Activated CD4-positive, alpha-beta T cell treated with anti-CD3 and anti-CD28 coated beads, Interleukin-2, amount 50 U/mL, for 48 hours (primary cell): ENCODE measurements around the gene TMEM178B.
"Not testable (repeated sequence)": the region's sequence is repeated elsewhere in the genome, so short reads cannot be mapped to it uniquely, and the experiment has no call there.

Experiments used
- DNase-seq, 2 experiments: peaks; one replicate each; pipeline ENCODE4 v3.0.0-alpha.2; 2020

The TMEM178B gene

DNA sequence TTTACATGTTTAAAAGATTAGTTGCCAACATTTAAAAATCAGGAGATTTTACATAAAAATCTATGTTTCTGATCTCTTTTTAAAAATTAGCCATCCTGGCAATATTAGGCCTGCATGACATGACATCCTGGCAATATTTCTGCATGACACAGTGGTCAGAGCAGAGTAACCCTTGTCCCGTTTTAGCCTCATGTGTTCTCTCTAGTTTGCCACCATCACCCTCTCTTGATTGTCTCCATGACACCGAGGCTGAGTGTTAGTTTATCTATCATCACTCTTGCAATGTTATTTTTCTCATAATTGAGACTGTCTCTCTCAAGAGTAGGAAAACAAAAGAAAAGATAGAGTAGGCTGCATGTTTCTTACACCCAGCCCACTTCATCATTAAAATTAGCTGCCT, 287.6 kb downstream of the TMEM178B start:
- DNase-seq = no peak

DNA sequence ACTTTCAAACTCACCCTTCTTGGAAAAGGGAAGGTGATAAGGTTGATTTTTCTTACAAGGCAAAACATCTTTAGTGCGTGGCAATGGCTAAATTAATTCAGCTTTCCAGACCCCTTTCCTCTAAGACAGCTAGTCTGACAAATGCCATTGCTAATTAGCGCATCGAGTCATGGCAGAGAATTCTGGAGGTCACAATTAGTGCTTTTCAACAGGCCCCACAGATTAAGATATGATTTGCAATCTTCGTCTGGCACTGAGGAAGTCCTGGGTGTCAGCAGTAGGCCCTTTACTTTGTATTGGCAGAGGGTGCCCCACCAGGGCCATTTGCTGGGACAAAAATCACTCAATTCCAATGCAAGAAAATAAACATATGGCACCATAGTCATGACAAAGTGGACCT, 288.1 kb downstream of the TMEM178B start:
- no peak for DNase-seq

DNA sequence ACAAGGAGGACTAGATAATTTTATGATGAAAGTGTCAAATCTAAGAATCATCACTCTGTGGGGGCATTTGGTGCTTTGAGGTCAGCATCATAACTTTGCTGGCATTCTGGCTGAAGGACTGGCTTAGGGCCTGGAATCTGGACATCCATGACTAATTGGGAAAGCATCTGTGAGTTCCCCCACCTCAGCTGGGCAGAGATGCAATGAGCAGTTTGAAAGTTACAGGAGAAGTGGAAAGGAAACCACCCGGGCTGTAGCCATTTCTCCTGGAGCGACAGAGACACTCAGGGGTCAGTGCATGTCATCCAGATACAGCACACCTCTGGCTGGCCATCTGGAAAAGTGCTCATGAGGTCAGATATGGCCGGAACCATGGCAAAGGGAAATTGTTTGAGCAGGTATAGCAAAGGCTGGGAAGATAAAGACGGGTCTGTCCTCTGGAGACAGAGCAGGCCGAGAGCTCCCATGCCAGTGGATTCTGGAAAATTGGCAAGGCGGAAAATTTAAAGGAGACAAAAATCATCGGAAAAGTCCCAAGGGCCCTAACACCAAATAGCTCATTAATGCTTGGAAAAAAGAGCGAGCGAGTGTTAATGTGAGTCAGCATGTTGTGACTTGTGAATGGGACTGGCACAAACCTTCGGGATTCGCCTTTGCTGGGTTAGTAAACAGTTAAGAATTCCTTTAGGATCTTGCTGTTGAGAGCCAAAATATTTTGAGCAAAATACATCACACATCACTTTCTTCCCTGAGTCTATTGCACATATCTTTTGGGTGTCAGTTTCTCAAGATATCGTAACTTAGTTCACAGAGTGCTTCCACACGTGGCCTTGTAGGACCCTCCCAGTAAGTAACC, 288.9 kb downstream of the TMEM178B start:
- no peak for DNase-seq

DNA sequence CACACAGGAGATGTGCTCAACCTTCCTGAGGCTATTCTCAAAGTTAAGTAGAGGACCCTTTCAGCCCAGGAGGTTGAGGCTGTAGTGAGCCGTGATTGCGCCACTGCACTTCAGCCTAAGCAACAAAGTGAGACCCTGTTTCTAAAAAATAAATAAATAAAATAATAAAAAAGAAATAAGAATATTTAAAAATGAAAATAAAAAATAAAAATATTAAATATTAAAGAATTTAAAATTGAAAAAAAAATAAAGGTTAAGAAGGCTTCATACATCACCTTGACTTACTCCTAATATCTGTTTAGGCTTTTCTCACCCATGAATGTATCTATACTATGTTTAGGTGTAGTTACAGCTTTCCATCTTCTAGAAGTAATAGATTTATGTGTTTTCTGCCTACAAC, 289.9 kb downstream of the TMEM178B start:
- DNase-seq = no peak

DNA sequence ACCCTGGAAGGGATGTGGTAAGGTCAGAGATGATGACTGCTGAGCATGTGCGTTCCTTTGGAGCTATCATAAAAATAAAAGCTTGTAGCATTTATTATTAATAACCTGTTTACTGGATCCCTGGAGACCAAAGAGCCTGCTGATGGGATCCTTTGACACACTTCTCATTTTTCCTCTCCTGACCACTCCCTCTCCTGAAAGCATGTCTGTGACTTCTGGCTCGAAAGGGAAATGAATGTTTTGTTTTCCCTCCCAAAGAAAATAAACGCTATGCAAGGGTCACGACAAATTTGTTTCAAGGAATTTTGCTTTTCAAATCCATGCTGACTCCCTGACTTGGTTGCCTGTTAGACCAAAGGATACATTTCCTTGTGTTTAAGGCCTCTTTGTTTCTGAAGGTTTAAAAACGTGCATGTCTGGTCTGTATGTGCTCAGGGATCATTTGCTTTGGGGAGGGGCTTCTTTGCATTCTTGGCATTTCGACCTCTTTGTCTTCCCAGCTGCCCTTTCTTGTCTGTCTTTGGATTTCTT, 292.3 kb downstream of the TMEM178B start:
- no peak for DNase-seq

DNA sequence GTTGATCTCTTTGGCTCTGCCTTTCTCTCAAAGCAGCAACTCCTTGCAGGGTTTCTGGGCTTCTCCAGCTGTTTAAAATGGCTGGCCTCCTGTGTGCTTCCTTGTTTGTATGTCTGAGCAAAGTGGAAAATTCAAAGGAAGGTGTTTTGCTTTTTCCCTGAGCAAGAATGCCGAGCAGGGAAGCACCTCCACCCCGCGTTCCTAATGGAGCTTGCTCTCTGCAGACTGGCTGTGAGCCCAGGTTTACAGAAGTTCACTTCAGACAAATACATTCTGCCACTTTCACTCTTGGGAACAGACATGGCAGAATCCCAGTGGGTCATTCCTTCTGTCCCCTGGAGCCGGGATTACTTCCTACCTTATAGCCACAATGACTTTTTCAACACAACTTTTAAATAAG, 295.6 kb downstream of the TMEM178B start:
- DNase-seq = no peak

DNA sequence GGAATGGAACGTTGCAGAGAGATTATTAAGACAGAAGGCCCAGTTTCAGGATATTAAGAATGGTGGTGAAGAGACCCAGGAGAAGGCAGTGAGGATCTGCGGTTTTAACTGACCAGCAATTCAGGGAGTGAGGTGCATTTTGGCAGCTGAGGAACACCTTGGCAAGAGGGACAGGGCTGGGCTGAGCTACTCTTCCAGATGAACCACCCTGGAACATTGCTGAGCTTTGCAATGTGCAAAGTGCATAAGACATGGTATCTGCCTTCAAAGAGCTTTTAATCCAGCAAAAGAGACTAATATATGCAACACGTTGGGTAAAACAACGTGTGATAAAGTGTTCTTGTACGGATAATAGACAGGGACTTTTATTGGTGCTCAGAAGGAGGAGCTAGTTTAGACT, 296.3 kb downstream of the TMEM178B start:
- no peak for DNase-seq

DNA sequence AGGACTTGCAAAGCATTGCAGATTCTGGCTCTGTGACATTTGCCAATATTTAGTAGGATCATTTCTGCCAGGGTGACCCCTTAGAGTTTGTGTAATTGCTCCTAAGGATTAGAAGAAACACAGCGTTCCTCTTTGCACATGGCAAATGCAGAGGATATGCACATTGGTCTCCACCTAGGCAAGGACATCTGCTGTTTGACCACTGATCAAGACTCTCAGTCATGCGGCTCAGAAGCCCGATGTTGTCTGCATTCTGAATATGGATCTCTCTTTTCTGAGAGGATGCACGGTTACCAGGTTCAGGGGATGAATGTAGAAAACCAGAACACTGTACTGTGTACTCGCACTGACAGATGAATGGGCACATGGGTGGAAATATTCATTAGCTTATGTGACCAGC, 296.8 kb downstream of the TMEM178B start:
- DNase-seq = no peak

DNA sequence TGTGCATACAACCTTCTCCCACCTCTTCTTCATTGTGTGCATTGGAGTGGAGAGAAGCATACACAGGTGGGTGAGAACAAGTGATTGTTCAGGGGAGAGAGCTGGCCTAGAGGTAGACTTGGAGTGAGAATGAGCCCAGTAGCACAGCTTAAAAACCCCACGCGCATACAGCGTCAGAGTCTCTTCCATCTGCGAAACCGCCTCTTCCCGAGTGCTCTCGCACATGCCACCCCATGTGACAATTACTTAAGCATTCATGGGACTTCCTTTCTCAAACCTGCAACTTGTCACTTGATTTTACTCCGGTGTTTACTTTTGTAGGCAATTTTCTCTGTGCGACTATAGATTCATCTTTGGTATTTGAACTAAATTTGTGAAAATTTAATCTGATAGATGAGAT, 300.6 kb downstream of the TMEM178B start:
- no peak for DNase-seq

DNA sequence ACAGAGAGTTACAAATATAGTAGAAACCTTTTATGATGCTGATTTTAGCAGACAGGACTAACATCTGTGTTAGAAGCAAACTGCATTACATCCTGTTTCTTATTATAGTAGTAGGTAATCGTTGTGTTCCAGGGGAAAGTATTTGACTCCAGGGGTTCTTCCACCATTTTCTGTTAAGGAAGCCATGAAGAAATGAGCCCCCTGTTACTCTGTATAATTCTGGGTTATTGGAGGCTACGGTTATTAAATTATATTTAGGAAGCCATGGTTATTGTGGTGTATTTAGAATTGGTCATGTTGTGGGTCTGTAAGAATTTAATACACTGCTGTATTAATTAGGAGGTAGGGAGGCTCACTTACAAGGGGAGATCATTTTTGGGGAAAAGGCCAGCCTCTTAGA, 301.6 kb downstream of the TMEM178B start:
- DNase-seq = no peak

DNA sequence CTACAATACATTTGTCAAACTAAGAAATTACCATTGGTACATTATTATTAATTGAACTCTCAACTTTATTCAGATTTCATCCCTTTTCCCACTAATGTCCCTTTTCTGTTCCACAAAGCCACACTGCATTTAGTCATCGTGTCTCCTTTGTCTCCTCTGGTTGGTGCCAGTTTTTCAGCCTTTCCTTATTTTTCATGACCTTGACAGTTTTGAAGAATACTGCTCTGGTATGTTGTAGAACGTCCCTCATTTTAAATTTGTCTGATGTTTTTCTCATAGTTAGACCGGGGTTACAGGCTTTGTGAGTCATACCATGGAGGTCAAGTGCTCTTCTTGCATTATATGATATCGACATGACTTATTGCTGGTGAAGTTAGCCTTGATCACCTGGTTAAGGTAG, 304.0 kb downstream of the TMEM178B start:
- no peak for DNase-seq

DNA sequence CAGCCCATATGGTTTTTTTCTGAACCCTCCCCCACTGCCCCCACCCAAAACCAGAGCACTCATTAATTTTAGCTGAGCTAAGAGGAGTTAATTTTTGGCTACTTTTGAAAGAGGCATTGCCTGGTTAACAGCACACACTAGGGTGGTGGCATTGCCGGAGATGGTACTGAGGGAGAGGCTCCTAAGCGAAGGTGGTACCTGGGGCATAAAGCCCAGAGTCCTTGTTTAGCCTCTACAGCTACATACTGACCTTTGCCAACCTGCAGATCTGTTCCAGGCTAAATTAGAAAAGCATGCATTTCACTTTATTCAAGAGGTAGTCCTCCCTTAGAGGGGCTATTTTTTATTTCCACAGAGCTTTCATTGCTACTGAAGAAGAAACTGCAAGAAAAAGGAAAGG, 304.5 kb downstream of the TMEM178B start:
- DNase-seq = no peak

DNA sequence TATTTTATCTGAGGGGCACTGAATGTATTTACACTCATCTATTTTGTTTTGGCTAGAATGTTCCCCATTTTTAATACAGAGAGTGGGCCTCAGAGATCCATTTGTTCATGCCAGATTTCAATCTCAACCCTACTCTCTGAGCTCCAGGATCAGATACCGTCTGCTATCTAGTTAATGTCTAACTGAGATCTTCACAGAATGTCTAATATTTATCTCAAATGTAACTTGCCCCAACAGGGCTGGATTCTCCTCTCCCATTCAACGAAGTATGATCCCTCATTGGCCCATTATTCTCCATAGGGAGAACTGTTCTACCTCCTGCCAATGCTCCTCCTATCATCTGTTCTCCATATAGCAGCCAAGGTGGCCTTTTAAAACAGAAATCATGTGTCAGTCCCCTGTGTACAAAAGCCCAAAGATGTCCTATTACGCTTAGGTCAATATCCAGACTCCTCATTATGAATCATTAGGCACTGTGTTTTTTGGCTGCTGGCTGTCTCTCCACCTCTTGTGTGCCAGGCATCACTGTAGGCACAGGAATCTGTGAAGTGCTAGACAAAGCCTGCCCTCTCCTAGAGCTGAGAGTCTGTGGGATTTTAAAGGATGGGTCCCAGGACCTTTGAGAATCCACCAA, 308.0 kb downstream of the TMEM178B start:
- no peak for DNase-seq

DNA sequence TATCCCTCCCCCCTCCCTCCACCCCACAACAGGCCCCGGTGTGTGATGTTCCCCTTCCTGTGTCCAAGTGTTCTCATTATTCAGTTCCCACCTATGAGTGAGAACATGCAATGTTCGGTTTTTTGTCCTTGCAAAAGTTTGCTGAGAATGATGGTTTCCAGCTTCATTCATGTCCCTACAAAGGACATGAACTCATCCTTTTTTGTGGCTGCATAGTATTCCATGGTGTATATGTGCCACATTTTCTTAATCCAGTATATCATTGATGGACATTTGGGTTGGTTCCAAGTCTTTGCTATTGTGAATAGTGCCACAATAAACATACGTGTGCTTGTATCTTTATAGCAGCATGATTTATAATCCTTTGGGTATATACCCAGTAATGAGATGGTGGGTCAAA, 309.5 kb downstream of the TMEM178B start:
- not testable (repeated sequence) for DNase-seq

DNA sequence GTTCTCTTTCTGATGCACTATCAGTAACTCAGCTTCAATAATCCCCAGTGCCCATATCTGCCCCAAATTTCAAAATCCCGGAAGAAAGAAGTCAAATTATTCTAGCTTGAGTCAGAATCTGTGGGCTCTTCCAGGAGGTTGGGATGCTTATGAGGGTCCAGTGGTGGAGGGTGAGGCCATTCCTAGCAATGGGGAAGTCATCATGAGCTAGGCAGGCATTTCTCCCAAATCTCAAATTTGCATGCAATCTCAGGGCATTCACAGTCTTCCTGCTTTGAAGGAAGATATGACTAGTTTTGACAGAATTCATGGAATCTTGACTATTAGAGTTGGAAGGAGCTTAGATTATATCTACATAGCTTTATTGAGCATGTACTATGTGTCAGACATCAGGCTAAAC, 313.0 kb downstream of the TMEM178B start:
- DNase-seq = no peak

DNA sequence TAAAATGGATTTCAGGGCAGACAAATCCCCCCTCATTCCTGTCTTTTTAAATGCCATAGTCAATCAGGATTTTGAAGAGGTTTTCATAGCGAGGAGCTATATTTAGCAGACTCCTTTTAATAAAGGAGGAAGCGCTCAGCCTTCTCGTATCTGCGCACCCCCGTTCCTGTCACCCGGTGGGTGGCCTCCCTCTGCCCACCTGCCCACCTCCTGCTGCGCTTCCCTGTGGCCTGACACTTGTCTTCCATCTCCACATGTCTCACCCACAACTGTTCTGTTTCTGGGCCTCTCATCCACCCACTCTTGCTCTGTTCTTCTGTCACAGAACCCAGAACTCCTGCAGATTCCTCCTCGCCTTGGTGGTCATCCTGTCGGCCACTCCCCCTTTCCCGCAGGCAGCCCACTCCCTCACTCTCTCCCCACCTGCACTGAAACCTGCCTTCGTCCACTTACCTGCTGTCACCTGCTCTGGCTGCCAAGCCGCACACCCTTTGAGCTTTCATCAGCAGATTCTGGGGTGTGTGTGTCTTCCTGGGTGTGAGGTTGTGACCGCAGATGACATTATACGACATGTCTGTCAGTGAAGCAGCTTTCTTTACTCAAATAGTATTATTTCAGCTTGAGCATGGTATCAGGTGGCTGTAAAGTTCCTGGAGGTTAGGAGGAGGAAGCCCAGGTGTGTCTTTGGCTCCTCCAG, 313.8 kb downstream of the TMEM178B start:
- DNase-seq = no peak

DNA sequence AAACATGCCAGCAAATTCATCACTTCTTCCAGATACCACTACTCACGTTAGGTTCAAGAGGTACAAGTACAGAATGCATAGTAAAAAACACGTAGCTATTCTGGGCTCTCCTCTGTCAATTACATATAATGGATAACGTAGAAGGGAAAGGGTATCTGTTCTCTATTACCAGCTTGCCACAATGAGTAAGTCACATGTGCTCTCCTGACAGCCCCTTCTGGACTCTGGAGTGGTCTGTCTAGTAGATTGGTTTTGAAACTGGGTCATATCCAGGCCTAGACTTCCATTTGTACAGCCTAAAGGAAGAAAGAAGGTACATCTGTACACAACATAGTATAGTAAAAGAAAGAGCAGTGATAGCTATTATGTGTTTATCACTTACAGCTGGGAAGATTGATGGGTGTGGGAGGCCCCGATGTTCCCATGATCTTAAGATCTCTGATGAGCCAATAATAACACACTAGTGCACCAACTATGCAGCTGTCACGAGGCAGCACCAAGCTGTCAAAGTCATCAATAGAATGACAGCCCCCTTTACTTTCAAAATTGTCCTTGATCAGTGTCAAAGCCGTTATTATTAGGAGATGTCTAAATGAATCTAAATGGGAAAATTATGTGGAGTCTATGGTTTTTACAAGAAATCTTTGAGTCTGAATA, 315.4 kb downstream of the TMEM178B start:
- DNase-seq = no peak

DNA sequence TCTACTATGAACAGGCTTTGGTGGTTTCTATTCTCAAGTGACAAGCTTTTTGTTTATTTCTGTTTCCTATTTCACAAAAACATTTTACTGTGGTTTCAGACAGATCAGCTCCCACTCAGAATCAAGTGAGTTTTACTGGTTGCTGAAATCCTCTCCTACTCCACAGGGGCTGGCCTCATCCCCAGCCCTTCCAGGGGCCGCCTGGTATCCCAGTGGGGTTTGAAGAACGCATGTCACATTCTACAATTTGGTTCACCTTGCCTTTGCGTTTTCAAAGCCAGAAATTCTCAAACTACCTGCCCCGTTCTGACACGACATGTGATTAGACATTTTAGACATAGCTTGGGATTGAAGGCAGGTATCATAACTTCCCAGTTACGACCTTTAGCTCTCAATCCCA, 316.5 kb downstream of the TMEM178B start:
- no peak for DNase-seq

DNA sequence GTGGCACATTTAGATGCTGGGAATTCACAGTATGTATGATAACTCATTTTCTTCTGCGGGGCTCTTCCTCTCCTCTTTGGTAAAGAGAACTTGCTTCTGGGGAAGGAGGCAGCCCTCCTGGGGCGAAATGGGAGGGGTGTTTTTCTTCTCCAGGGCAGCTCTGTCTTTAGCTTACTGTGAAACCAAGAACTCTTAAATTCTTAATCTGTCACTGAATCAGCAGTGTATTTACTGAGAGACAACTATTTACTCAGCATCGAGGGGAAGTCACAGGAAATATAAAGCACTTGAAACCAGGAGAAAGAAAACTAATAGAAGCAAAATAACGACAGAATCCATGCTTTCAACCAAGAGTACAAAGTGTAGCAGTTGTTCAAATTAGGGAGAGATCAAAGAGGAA, 319.2 kb downstream of the TMEM178B start:
- DNase-seq = no peak

DNA sequence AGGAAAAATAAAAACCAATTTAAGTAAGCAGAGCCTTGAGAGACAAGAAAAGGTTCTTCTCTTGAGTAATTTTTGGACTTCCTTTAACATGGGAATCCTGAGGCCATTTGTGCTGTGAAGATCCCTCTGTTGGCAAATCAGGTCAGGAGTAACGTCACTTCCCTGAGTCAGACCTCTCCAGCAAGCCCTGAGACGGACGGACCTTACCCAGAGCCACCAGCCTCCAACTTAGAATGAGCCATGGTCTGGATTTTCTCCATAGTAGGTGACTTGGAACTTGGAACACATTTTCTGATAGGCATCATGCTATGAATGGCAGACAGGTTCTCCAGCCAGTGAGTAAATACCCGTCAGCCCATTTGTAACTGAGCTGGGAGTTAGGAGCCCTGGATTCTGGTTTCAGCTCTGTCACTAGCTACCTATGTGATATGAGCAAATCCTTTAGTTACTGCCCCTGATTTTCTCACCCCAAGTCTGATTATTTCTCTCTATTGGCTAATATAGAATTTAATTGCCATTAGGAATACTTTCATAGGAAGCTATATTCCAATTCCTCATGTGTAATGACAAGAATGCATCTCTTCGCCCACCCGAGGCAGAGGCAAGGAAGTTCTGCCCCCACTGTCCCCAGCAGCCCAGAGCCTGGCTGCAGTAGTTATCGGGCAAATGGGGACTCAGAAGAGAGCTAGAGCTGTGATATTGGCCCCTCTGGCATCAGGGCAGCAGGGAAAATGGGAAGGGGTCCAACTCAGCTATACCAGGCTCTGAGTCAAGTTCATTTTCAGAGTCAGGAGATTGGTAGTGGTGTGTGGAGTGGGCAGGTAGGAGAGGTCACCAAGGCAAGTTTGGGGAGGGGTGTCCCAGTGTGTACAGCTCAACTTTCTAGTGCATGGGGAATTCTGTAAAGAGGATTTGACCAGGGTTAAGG, 323.6 kb downstream of the TMEM178B start:
- DNase-seq = no peak

DNA sequence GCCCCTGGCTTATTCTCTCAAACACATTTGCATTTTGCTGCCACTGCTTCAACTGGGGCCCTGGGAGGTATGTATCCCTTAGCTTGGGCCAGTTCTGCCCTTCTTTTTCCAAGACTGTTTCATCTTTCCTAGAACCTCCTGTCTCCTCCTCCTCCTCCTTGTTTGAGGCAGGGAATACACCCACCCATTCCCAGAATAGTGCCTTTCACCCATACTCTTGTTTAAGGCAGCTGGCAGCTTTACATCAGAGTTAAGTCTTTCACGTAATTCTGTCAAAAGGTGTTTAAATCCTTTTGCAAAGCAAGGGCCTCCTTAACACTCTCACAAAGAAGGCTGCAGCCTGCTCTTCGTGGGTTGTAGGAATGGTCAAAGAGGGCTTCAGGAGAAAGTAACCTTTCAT, 326.5 kb downstream of the TMEM178B start:
- DNase-seq = no peak
